NCI-H187 (cell line): ENCODE measurements around the gene TGFBR3L.
A peak's percentile ranks its signal among the peaks of the same experiment; 100 is the strongest.
"Not testable (repeated sequence)": the region's sequence is repeated elsewhere in the genome, so short reads cannot be mapped to it uniquely, and the experiment has no call there.

Source experiments
- DNase-seq, 2 experiments: peaks; one replicate each; lab custom pipeline; 2025; lab: John Stamatoyannopoulos, UW

Gene TGFBR3L

DNA sequence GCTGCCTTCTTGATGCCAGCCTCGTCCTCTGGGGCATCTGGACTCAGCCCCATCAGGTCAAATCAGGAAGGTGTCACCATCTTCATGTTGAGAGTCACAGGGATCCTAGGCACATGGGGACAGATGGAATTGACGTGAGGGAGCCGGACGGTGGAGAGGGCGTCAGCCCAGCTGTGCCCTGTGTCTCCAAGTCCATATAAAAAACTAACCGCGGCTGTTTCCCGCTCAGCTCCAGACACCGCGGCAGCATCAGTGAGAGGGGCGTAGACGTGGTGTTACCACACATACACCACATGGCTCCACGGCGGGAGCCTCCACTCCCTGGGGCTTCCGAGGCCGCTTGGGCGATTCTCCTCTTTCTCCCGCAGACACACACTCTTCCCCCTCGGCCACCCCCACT is 34.8 kb upstream of the TGFBR3L start:
- no peak for DNase-seq

GRCh38 chr19:7881910-7882309 is 32.7 kb upstream of the TGFBR3L start:
- no peak for DNase-seq

GRCh38 chr19:7883105-7883504 is 31.5 kb upstream of the TGFBR3L start:
- no peak for DNase-seq

- no peak for DNase-seq
Observed at GRCh38 chr19:7883796-7884570, 30.6 kb upstream of the TGFBR3L start.

DNA sequence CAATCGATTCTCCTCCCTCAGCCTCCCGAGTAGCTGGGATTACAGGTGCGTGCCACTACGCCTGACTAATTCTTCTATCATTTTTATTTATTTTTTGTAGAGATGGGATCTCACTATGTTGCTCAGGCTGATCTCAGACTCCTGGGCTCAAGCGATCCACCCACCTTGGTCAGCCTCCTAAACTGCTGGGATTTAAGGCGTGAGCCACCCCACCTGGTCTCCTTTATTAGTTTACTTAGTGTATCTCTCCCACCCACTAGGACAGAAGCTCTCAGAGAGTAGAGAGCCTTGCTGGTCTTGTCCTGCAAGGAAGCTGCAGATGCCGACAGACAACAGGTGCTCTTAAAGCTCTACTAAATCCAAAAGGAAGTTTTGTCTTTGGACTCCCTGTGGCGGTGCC is 28.8 kb upstream of the TGFBR3L start:
- DNase-seq = no peak

DNA sequence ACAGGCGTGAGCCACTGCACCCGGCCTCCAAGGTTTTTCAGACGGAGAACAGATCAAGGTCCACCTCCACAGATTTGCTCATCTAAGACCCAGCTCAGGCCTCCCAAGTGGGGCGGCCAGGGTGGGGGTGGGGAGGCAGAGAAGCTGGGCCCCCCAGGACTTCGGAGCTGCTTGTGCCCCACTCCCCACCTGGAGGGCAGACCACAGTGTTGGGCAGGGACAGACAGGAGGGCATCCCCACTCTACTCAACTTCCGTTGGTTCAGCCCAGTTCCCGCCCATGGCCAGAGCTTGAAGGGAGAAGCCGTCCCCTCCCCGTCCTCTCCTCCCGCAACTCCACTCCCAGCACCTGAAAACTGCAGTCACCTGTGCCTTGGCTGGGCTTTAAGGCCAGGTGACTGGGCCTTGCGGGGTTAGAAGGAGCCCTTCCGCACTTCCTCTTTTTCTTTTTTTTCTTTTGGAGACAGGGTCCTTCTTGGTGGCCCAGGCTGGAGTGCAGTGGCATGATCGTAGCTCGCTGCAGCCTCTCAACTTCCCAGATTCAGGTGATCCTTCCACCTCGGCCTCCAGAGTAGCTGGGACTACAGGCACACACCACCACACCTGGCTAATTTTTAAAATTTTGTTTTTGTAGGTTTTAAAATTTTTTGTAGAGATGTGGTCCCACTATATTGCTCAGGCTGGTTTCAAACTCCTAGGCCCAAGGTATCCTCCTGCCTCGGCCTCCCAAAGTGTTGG is 27.1 kb upstream of the TGFBR3L start:
- DNase-seq = no peak

- no peak for DNase-seq
Observed at GRCh38 chr19:7888145-7888825, 26.3 kb upstream of the TGFBR3L start, which contains the start of gene LRRC8E. Gene LRRC8E (plus strand): TSS chr19:7888510. CDS start chr19:7895604, 7,094 bp downstream.

DNA sequence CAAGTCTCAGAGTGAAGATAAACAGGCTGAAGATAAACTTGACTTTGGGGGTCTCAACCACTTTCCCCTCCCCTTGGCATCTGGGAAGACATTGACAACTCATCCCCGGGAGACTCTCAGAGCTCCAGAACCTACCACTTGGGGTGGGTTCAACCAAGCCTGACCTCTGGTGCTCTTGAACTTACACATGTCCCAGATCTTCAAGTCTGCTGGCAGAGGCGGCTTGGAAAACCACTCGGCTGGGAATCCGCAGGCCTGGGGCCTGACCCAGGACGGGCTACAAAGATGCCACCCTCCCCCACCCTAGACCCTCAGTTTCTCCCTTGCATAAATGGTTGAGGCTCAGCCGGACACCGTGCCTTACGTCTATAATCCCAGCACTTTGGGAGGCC is 25.8 kb upstream of the TGFBR3L start:
- no peak for DNase-seq

DNA sequence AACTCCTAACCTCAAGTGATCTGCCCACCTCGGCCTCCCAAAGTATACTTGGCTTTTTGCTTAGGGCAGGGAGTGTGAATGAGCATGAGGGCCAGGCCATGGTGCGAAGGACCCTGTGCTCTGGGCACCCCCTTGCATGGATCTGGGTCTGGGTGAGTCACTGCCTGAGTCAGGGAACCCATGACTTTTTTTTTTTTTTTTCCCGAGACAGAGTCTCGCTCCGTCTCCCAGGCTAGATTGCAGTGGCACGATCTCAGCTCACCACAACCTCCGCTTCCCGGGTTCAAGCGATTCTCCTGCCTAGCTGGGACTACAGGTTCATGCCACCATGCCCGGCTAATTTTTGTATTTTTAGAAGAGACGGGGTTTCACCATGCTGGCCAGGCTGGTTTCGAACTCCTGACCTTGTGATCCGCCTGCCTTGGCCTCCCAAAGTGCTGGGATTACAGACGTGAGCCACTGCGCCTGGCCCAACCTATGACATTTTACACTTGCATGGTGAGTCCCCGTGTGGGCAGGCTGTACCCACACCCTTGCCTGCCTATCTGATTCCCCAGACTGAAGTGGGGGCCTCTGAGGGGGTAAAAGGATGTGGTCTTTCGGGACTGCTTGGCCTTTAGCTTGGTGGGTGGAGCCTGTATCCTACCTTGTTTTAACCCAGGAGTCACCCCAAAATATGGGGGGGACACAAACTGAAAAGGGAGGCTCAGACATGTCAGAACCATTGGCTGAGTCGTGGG is 21.1 kb upstream of the TGFBR3L start:
- DNase-seq = not testable (repeated sequence)

DNA sequence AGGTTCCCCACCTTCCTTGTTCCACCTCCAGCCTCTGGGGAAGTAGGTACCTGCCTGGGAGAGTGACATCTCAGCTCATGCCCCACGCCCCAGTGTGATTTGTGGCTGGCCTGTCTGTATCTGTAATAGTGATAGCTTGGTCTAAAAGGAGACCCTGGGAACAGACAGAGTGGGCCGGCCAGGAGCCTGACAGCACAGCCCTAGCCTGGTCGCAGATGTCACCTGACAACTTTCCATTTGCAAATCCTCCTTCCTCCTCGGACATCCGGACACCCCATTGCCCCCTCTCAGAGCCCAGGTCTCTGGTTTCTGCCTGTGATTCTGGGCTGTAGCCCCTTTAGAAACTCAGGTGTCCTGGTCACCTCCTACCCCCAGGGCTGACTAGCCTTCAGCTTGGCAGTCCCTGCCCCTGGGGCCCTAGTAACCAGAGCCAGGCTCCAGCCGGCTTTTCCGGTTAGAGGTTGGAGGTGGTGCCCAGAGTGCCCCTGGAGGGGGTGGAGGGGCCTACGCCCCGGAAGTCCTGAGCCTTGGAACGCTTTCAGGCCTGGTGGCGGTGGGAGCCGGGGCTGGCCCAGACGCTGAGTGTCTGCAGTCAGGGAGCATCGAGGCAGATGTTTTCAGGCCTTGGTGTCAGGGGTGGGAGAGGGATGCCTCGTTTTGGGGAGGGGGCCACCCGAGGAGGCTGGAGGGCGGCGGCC is 19.9 kb upstream of the TGFBR3L start:
- no peak for DNase-seq

GRCh38 chr19:7895565-7895964 is 19.1 kb upstream of the TGFBR3L start:
- DNase-seq = no peak

DNA sequence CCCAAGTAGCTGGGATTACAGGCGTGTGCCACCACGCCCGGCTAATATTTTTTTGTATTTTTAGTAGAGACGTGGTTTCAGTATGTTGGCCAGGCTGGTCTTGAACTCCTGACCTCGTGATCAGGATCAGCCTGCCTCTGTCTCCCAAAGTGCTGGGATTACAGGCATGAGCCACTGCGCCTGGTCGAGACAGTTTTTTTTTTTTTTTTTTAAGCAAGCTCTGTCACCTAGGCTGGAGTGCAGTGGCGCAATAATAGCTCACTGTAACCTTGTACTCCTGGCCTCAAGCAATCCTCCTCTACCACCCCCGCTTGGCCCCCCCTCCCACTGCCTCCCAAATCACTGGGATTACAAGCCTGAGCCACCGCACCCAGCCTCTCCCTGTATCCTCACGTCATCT is 17.3 kb upstream of the TGFBR3L start:
- DNase-seq = no peak

GRCh38 chr19:7898967-7899366 is 15.7 kb upstream of the TGFBR3L start:
- no peak for DNase-seq

- DNase-seq = no peak
Observed at GRCh38 chr19:7899751-7900378, 14.8 kb upstream of the TGFBR3L start.

DNA sequence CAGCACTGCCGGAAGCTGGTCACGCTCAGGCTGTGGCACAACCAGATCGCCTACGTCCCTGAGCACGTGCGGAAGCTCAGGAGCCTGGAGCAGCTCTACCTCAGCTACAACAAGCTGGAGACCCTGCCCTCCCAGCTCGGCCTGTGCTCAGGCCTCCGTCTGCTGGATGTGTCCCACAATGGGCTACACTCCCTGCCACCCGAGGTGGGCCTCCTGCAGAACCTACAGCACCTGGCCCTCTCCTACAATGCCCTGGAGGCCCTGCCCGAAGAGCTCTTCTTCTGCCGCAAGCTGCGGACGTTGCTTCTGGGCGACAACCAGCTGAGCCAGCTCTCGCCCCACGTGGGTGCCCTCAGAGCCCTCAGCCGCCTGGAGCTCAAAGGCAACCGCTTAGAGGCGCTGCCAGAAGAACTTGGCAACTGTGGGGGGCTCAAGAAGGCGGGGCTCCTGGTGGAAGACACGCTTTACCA is 14.2 kb upstream of the TGFBR3L start:
- DNase-seq = no peak

- no peak for DNase-seq
Observed at GRCh38 chr19:7900931-7901330, 13.7 kb upstream of the TGFBR3L start.

GRCh38 chr19:7901337-7901736 is 13.3 kb upstream of the TGFBR3L start:
- DNase-seq = no peak

GRCh38 chr19:7902796-7903243 is 11.8 kb upstream of the TGFBR3L start:
- DNase-seq = no peak

DNA sequence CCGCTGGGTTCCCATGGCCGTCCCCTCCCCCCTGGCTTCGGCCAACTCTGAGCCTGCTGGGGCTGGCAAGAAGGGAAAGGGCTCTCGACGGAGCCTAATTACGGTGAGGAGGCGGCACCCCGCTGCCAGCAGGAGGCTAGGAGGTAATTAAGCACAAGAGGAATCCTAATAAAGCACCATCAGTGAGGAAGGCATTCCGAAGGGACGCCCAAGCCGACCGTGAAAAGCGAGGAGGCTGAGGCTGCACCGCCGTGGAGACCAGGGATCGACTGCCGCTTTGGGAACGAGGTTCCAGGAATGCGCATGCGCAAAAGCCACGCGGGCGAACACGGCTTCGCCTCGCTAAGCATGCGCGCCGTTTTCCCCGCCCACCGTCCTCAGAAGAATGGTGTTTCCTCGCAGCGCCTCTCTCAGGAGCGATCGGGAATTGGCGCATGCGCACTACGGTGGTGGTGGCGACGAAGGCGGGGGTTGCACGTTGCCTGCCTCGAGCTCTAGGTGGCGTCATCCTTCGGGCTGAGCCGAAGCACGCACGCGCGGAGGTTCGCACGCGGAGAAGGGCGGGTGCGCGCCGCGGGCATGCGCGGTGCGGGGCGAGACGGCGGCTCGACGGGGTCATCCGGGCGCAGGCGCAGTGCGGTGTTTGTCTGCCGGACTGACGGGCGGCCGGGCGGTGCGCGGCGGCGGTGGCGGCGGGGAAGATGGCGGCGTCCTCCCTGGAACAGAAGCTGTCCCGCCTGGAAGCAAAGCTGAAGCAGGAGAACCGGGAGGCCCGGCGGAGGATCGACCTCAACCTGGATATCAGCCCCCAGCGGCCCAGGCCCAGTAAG is 11.2 kb upstream of the TGFBR3L start, which contains the start of gene MAP2K7:
TSS of gene MAP2K7 (plus strand) at position 634 of the 830 bp plus-strand sequence. CDS start at position 702, 68 bp downstream.
- peak; percentile 94 to 95 for DNase-seq
